HUES64 (cell line): Measurements from ENCODE around the gene TBC1D1.

Experiments
- H3K27ac ChIP-seq: 2 replicates; pipeline ENCODE4 v1.7.0; 2013; ENCODE audit warnings: low read depth, low read length, inconsistent platforms
- H3K27me3 ChIP-seq: 2 replicates; pipeline ENCODE4 v1.6.1; 2013; ENCODE audit warnings: mild to moderate bottlenecking, low read length; ENCODE audit not compliant: insufficient read depth
- H3K36me3 ChIP-seq: 2 replicates; pipeline ENCODE4 v1.6.1; 2013; ENCODE audit warnings: mild to moderate bottlenecking, low read length; ENCODE audit not compliant: insufficient read depth
- H3K4me1 ChIP-seq: 2 replicates; pipeline ENCODE4 v1.6.1; 2013; ENCODE audit warnings: mild to moderate bottlenecking, low read length, moderate library complexity; ENCODE audit not compliant: insufficient read depth
- H3K4me3 ChIP-seq: 2 replicates; pipeline ENCODE4 v1.5.1; 2013; ENCODE audit warnings: mild to moderate bottlenecking, low read length, moderate library complexity
- H3K9ac ChIP-seq: 2 replicates; pipeline ENCODE4 v1.6.1; 2013; ENCODE audit warnings: mild to moderate bottlenecking, low read depth, low read length
- H3K9me3 ChIP-seq: 2 replicates; pipeline ENCODE4 v1.6.1; 2013; ENCODE audit warnings: low read depth, low read length; ENCODE audit not compliant: insufficient read depth
- WGBS: fragments of 150-250, 120-280 bp; methylation state at CpG from one replicate; pipeline ENCODE4 v1.1.7; 2013; ENCODE audit warnings: missing lambda C conversion rate; 5-methylcytosine and 5-hydroxymethylcytosine counted together

Gene TBC1D1

DNA sequence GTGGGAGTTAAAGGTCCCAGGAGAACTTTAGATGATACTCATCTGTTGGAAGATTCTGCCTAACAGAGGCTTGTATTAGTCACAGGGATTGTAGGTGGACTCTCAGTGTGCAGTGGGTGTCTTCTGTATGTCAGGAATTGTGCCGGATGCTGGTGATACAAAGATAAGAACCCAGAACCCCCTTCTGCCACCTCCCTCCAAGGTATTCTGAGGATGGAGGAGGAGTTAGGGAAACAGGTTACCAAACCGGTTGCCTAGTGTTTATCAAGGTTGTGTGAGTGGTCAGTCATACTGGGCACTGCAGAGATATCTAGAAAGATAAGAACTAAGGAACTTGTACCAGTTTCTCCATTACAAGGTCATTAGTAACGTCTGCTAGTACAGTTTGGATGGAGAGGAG is 130.9 kb downstream of the TBC1D1 start:
- Histone ChIP-seq H3K36me3 (peaks cover 52% of the 10 kb centered on the region), H3K9ac (no peak overlapping the region), H3K4me3 (no peak overlapping the region), H3K27me3 (no peaks in the 10 kb centered on the region), H3K4me1 (no peaks in the 10 kb centered on the region), H3K9me3 (no peaks in the 10 kb centered on the region), H3K27ac (no peak overlapping the region)
- WGBS, result 92% methylated on average over 3 of the region's 3 CpGs

DNA sequence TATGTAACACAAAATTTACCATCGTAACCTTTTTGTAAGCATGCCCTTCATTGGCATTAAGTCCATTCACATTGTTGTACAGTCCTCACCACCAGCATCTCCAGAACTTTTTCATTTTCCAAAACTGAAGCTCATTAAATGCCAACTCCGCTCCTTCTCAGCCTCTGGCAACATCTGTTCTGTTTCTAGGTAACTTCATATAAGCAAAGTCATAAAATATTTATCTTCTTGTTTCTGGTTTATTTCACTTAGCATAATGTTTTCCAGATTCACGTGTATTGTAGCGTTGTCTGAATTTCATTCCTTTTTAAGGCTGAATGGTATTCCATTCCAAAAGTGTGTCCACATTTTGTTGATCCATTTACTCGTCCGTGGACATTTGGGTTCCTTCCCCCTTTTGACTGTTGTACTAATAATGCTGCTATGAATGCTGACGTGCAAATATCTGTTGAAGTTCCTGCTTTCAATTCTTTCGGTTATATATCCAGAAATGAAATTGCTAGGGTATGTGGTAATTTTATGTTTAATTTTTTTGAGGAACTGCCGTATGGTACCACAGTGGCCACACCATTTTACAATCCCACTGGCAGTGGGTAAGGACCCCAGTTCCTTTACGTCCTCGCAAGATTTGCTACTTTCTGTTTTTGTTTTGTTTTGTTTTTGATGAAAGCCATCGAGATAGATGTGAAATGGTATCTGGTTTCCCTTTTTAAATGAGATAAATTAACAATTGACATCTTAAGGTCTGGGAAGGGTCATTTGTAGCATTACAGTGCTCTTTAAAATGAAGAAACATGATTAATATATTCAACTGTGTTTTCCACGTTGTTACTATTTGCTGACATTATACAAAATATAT is 132.7 kb downstream of the TBC1D1 start:
- H3K4me3 ChIP-seq, result no peak overlapping the region
- H3K36me3 ChIP-seq, result peaks cover 54% of the 10 kb centered on the region
- no peaks in the 10 kb centered on the region for H3K4me1 ChIP-seq
- H3K27me3 ChIP-seq, result no peaks in the 10 kb centered on the region
- H3K9ac ChIP-seq, result no peak overlapping the region
- no peak overlapping the region for H3K27ac ChIP-seq
- WGBS, result 87% methylated on average over 12 of the region's 13 CpGs
- H3K9me3 ChIP-seq, result no peaks in the 10 kb centered on the region

DNA sequence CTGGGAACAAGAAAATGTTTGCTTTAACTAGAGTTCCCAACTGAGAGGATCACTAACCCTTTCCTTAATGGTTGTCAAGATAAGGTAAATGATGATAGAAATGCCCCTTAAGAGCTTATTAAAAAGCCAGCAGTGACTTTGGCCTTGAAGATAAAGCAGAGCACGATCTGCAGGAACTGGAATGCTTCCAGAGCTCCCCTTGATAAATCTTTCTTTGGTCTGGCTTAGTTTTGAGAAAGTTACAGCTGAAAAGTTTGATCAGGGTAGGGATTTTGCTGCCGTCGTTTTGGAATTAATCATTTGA is 133.3 kb downstream of the TBC1D1 start:
- WGBS, result 85% methylated on average over 1 of the region's 3 CpGs
- H3K4me1 ChIP-seq, result no peaks in the 10 kb centered on the region
- H3K4me3 ChIP-seq, result no peak overlapping the region

DNA sequence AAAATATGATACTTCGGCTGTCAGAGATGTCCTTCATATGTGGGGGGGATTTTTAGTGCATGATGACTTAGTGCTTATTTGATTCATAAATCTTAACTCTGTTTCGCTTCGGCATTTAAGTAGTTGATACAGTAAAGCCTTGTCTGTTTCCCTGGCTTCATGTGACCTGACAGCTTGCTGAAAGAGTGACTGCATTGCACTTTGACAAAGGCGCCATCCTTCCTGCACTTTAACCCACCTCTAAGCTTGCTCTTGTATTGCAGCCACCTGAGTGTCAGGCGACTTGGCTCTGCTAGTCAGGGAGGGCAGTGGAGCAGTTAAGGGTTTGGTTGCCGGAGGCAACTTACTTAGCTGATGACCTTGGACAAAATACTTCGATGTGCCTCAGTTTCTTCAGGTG is 134.8 kb downstream of the TBC1D1 start:
- Histone ChIP-seq H3K36me3 (peaks cover 68% of the 10 kb centered on the region), H3K27me3 (no peaks in the 10 kb centered on the region), H3K4me3 (no peak overlapping the region), H3K9me3 (no peaks in the 10 kb centered on the region), H3K4me1 (no peaks in the 10 kb centered on the region), H3K9ac (no peak overlapping the region), H3K27ac (no peak overlapping the region)
- 90% methylated on average over 7 of the region's 7 CpGs for WGBS

More for the DNA sequence above, 133.3 kb downstream of the TBC1D1 start:
- Histone ChIP-seq H3K27ac (no peak overlapping the region), H3K36me3 (peaks cover 57% of the 10 kb centered on the region), H3K27me3 (no peaks in the 10 kb centered on the region), H3K9me3 (no peaks in the 10 kb centered on the region), H3K9ac (no peak overlapping the region)

DNA sequence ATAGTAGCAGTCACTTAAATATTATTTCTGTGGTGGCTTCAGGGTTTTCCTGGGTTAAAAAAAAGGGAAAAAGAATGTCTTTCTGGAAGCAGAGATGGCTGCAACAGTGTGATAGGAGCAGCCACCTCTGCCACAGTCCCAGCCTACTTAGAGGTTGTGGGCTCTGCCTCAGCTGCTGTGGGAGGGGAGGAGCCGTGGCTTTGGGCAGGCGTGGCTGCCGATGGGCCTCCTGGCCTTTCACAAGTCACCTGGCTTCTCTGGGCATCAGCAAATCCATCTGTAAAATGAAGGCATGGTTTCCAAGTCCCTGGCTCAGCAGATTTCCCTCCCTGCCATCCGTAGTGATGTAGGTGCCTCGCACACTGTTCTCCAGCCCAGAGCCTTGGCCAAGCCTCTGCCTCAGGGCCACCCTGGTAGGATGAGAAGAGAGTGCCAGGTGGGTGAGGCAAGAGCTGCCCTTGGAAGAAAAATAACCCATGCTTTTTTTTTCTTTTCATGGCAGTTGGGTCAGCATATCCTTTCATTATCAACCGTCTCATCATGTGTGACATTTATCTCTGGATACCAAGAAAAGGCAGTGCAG is 135.4 kb downstream of the TBC1D1 start:
- Histone ChIP-seq H3K9me3 (no peaks in the 10 kb centered on the region), H3K4me1 (no peaks in the 10 kb centered on the region), H3K4me3 (no peak overlapping the region), H3K36me3 (peaks cover 68% of the 10 kb centered on the region), H3K27ac (no peak overlapping the region), H3K9ac (no peak overlapping the region), H3K27me3 (no peaks in the 10 kb centered on the region)
- WGBS, result 95% methylated on average over 6 of the region's 6 CpGs

DNA sequence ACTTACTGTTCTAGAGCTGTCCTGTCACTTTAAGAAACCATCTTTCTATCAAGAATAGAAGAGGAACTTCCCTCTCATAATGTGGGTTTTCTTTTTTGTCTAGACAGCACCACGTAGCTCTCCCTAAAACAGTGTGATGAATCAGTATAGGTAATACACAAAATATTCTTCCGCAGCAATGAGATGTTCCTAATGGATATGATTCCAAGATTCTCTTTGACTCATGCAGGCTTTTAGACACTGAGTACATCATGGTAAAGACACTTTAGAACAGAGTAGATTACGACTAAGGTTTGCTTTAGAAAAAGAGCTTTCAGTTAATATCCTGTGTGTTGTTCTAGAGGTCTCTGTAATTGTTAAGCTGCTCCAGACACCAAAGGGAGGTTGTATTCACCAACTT is 139.1 kb downstream of the TBC1D1 start:
- 63% methylated on average over 3 of the region's 3 CpGs for WGBS
- peaks cover 54% of the 10 kb centered on the region for H3K36me3 ChIP-seq
- no peaks in the 10 kb centered on the region for H3K27me3 ChIP-seq
- no peak overlapping the region for H3K9ac ChIP-seq
- H3K4me3 ChIP-seq, result no peak overlapping the region
- H3K9me3 ChIP-seq, result no peaks in the 10 kb centered on the region
- H3K4me1 ChIP-seq, result no peaks in the 10 kb centered on the region
- no peak overlapping the region for H3K27ac ChIP-seq

- no peak overlapping the region for H3K27ac ChIP-seq
- 74% methylated on average over 11 of the region's 11 CpGs for whole genome bisulfite sequencing
- no peaks in the 10 kb centered on the region for H3K4me1 ChIP-seq
- no peak overlapping the region for H3K4me3 ChIP-seq
- H3K36me3 ChIP-seq, result peaks cover 49% of the 10 kb centered on the region
- no peaks in the 10 kb centered on the region for H3K9me3 ChIP-seq
- H3K27me3 ChIP-seq, result no peaks in the 10 kb centered on the region
- no peak overlapping the region for H3K9ac ChIP-seq
These were observed 144.3 kb downstream of the TBC1D1 start for GRCh38 chr4:38034986-38035882.

DNA sequence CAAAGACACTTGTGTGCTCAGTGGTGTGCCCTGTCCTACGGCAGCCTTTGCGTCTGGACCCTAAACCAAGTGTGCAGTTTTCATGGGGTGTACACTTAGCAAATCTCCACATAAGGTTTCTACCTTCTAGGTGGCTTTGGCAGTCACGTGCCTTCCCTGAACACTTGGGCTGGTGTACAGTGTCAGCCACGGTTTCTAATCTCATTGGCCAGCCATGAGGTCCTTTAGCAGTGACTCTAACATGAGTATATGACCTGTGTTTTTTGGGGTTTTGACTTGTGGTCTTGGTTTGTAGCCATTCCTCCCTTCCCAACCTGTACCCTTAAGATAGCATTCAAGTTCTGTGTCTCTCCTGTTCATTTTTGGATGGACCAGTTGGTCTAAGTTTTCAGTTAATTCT is 145.7 kb downstream of the TBC1D1 start:
- no peaks in the 10 kb centered on the region for H3K27me3 ChIP-seq
- no peak overlapping the region for H3K9ac ChIP-seq
- 95% methylated on average over 4 of the region's 4 CpGs for WGBS

GRCh38 chr4:38037612-38038011 is 146.7 kb downstream of the TBC1D1 start:
- Histone ChIP-seq H3K36me3 (peaks cover 40% of the 10 kb centered on the region), H3K27ac (no peak overlapping the region), H3K9me3 (no peaks in the 10 kb centered on the region), H3K4me1 (no peaks in the 10 kb centered on the region), H3K4me3 (no peak overlapping the region), H3K27me3 (no peaks in the 10 kb centered on the region), H3K9ac (no peak overlapping the region)
- WGBS, result 94% methylated on average over 8 of the region's 8 CpGs

More for the DNA sequence above, 145.7 kb downstream of the TBC1D1 start:
- Histone ChIP-seq H3K9me3 (no peaks in the 10 kb centered on the region), H3K36me3 (peaks cover 41% of the 10 kb centered on the region), H3K4me1 (no peaks in the 10 kb centered on the region), H3K4me3 (no peak overlapping the region), H3K27ac (no peak overlapping the region)

DNA sequence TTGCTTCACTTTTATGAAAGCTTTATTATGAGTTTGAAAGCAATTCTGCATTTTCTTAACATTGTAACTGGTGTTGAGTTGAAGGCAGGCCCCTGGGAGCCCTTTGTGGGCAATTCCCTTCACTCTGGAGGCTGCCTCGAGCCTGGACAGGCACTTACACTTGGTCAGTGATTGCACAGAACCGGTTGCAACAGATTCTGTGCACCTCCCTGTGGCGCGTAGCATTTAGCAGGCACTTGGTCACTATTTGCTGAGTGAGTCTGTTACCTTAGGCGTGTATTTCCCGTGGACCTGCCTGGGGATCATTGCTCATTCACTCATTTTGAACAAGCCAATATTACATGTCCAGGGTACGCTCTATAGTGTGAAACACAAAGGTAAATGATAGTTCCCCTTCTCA is 149.7 kb downstream of the TBC1D1 start:
- Histone ChIP-seq H3K27me3 (no peaks in the 10 kb centered on the region), H3K4me1 (no peaks in the 10 kb centered on the region), H3K27ac (no peak overlapping the region), H3K4me3 (no peak overlapping the region), H3K36me3 (peaks cover 57% of the 10 kb centered on the region), H3K9me3 (no peaks in the 10 kb centered on the region), H3K9ac (no peak overlapping the region)
- 94% methylated on average over 7 of the region's 7 CpGs for WGBS

GRCh38 chr4:38044060-38044459 is 153.2 kb downstream of the TBC1D1 start:
- Histone ChIP-seq H3K4me3 (no peak overlapping the region), H3K27me3 (no peaks in the 10 kb centered on the region), H3K4me1 (peaks cover 10% of the 10 kb centered on the region; the same call in 1 of the 2 replicates), H3K9me3 (no peaks in the 10 kb centered on the region), H3K36me3 (peaks cover 49% of the 10 kb centered on the region), H3K9ac (no peak overlapping the region), H3K27ac (no peak overlapping the region)
- WGBS, result 94% methylated on average over 7 of the region's 7 CpGs
